A549 treated with dexamethasone at 1 μM for 4 hours (cell line): Measurements from ENCODE around the gene VWCE. TPM values are rescaled to one million over a fixed set of nuclear protein-coding genes. Genes with fewer than 3 reads are reported as not detected.

ENCODE experiments used
- total RNA-seq: library from RNA; stranded (reverse); fragments of 200-300 nt; extraction: Qiagen RNA extraction; gene quantifications from 5 replicates; pipeline ENCODE4 v1.2.3, GENCODE V29; 2022

The VWCE gene, protein sequence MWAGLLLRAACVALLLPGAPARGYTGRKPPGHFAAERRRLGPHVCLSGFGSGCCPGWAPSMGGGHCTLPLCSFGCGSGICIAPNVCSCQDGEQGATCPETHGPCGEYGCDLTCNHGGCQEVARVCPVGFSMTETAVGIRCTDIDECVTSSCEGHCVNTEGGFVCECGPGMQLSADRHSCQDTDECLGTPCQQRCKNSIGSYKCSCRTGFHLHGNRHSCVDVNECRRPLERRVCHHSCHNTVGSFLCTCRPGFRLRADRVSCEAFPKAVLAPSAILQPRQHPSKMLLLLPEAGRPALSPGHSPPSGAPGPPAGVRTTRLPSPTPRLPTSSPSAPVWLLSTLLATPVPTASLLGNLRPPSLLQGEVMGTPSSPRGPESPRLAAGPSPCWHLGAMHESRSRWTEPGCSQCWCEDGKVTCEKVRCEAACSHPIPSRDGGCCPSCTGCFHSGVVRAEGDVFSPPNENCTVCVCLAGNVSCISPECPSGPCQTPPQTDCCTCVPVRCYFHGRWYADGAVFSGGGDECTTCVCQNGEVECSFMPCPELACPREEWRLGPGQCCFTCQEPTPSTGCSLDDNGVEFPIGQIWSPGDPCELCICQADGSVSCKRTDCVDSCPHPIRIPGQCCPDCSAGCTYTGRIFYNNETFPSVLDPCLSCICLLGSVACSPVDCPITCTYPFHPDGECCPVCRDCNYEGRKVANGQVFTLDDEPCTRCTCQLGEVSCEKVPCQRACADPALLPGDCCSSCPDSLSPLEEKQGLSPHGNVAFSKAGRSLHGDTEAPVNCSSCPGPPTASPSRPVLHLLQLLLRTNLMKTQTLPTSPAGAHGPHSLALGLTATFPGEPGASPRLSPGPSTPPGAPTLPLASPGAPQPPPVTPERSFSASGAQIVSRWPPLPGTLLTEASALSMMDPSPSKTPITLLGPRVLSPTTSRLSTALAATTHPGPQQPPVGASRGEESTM
- 0.28 to 0.90 TPM (median 0.54 TPM) in 5 replicates for total RNA-seq

DNA sequence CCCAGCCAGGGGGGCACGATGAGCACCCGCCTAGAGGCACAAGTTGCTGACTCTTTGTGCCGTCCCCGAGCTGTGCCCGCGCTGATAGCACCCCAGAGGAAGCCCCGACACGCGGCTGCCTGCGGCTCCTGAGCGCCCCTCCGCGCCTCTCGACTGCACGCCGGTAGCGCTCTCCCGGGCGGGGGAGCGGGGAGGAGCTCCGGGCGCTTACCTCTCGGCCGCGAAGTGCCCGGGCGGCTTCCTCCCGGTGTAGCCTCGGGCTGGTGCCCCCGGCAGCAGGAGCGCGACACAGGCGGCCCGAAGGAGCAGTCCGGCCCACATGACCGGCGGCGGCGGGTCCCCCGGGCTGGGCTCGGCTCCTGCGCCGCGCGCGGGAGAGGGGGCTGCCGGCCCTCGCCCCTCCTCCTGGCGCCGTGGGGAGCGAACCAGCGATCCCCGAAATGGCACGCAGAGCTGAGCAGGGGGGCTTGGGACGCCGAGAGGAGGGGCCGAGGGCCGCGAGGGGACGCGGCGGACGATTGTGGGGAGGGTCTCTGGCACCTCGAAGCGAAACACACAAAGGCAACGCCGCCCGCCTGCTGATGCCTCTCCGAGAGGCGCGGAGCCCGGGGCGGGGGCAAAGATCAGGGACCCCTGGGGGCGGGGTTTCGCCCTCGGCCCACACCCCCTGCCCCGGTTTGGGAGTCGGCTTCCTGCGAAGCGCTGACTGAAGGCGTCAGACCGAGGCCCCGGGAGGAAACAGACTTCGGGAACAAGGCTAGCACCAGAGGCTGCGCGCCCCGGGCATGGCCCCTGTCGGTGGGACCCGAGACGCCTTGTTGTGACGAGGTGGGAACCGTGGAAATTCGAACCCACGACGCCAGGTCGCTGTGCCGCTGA, at the start of gene VWCE:
Gene VWCE, minus strand, starts transcription at position 600 of the 879 bp plus-strand sequence. Its CDS starts 279 bp downstream, at position 321.

DNA sequence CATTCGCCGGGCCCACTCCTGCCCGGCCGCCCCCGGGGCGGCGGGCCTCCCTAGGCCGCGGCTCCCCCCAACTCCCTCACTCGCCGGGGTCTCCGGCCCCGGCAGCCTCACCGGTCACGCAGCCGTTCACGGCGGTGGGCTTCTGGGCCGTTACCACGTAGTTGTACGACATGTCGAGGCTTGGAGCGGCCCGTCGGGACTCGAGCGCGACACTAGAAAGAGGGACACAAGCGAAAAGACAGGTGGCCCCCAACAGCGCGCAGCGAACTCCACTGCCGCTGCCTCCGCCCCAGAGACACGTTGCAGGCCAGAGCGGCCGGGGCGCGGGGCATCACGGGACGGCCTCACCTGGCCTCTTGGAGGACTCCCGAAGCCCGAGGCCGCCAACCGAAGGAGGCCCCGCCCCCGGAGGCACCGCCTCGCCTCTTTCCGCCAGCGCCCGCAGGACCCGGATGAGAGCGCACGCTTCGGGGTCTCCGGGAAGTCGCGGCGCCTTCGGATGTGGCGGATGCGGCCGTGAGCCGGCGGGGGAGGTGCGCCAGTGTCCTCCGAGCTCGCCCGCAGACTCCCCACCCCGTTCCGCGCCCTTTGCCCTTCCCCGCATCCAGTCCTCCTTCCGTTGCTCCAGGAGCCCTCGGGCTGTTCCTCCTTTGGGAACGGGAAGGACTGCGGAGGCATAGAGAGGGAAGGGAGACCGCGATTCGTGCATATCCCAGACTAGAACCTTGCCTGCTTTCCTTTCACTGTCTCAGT, 37.9 kb upstream of the VWCE start, which contains the start of the genes DDB1 and TKFC:
Gene DDB1, minus strand, starts transcription at position 309 of the 753 bp plus-strand sequence. Its CDS starts 137 bp downstream, at position 172.
Gene TKFC, plus strand, starts transcription at position 432 of the 753 bp plus-strand sequence. CDS start 1,501 bp downstream, outside the sequence.

DNA sequence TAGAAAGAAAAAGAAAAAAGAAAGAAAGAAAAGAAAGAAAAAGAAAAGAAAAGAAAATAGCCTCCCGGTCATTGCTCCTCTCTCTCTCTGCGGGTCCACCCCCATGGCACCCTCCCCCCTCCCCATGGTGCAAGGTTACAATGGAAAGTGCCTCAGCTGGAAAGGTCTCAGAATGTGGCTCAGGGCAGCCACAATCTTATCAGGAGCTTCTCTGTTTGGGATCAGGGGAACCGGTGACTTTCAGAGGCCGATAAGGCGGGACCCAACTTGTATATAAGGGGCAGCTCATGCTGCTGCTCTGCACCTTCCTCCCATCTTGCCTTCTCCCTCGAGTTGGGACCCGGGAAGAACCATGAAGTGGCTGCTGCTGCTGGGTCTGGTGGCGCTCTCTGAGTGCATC, 54.2 kb downstream of the VWCE start, which contains the start of gene PGA5:
Gene PGA5, plus strand, starts transcription at position 301 of the 400 bp plus-strand sequence. Its CDS starts 52 bp downstream, at position 353.

DNA sequence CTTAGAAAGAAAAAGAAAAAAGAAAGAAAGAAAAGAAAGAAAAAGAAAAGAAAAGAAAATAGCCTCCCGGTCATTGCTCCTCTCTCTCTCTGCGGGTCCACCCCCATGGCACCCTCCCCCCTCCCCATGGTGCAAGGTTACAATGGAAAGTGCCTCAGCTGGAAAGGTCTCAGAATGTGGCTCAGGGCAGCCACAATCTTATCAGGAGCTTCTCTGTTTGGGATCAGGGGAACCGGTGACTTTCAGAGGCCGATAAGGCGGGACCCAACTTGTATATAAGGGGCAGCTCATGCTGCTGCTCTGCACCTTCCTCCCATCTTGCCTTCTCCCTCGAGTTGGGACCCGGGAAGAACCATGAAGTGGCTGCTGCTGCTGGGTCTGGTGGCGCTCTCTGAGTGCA, 73.1 kb downstream of the VWCE start, which contains the start of gene PGA4:
Gene PGA4, plus strand, starts transcription at position 301 of the 400 bp plus-strand sequence. Its CDS starts 54 bp downstream, at position 355.

Other genes starting within 250 kb of the VWCE start
- not detected in 5 replicates for gene CD5, start 192.8 kb downstream of the VWCE start, total RNA-seq
- 14.5 to 17.5 TPM (median 16.8 TPM) in 5 replicates for gene VPS37C, start 133.9 kb downstream of the VWCE start, total RNA-seq
- not detected in 5 replicates for gene PGA3, start 91.8 kb downstream of the VWCE start, total RNA-seq
- 0.14 TPM in 1 of 5 replicates, not detected in the others for gene PGA4, start 73.0 kb downstream of the VWCE start, total RNA-seq
- not detected in 5 replicates for gene PGA5, start 54.1 kb downstream of the VWCE start, total RNA-seq
- gene DDB1, start 37.8 kb upstream of the VWCE start, total RNA-seq, result 161 to 185 TPM (median 176 TPM) in 5 replicates
- gene TKFC, start 37.9 kb upstream of the VWCE start, total RNA-seq, result 49.5 to 71.9 TPM (median 67.7 TPM) in 5 replicates
- gene CYB561A3, start 66.6 kb upstream of the VWCE start, total RNA-seq, result 34.5 to 45.7 TPM (median 45.3 TPM) in 5 replicates
- 84.8 to 104 TPM (median 91.3 TPM) in 5 replicates for gene TMEM138, start 67.1 kb upstream of the VWCE start, total RNA-seq
- gene TMEM216, start 97.3 kb upstream of the VWCE start, total RNA-seq, result 16.1 to 18.4 TPM (median 16.6 TPM) in 5 replicates
- 73.0 to 80.6 TPM (median 76.0 TPM) in 5 replicates for gene CPSF7, start 134.7 kb upstream of the VWCE start, total RNA-seq
- 34.7 to 43.4 TPM (median 37.5 TPM) in 5 replicates for gene SDHAF2, start 134.8 kb upstream of the VWCE start, total RNA-seq
- 0.07 to 0.28 TPM (median 0.18 TPM) in 5 replicates for gene LRRC10B, start 213.4 kb upstream of the VWCE start, total RNA-seq